ENCODE data around the gene ZSWIM1.

DNA sequence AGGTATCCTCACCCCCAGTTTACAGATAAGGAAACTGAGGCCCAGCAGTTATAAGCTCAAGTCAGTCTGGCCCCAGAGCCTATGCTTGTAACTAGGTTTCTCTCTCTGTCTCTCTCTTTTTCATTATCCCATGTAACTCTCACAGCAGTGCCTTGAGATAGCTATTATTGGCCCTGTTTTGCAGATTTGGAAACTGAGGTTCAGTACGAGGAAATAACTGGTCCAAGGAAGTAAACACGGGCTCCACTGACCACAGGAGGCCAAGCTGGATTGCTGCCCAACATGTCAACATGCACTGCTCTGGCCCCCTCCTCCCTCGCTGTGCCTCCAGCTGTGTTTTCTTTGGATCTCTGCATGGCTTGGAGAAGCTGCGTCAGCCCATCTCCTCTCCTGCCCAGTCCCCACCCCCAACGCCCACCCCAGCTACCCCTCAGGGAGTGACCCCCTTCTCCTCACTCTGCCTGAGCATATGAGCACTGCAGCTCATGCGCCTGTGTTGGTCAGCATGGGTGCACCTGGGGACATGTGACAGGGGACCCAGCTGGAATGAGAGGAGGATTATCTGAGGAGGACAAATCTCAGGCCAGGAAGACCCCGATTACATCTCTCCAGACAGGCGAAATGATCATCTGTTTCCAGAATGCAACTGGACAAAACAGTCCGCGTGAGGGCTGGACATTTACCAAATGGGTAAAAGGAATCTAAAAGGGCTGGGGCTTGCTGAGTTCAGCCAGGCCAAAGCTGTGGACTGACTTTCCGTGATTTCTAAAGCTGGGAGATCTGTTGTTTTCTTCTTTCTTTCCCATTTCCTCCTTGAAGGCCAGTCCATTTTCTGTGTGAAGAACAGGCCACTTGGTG lies 38.7 kb downstream of the ZSWIM1 start:
- TF ChIP-seq POLR2AphosphoS5 (IDR thresholded peaks at IDR 0.05) (no peak), CTCF (IDR thresholded peaks at IDR 0.05 in 8 of 11, conservative IDR thresholded peaks at IDR 0.05 in 3 of 11) (no peak), POLR2A (IDR thresholded peaks at IDR 0.05) (no peak)
